NCI-H2227 (cell line): Measurements from ENCODE around the gene TNFAIP2.

ENCODE experiments used
- DNase-seq: peaks from one replicate; lab custom pipeline; 2025; ENCODE audit not compliant: unreplicated experiment; lab: John Stamatoyannopoulos, UW

The TNFAIP2 gene

DNA sequence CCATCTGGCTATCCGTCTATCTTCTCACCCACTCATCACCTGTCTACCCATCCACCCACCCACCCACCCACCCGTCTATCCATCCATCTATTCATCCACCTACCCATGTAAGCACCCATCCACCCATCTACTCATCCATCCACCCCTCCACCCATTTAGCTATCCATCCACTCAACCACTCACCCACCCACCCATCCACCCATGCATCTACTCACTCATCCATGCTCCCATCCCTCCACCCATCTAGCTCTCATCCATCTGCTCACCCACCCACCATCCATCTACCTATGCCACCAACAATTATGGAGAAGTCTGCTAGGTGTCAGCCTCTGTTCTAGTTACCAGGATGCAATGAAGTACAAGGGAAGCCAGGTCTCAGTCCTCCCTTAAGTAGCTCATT lies 11.1 kb downstream of the TNFAIP2 start:
- no peak for DNase-seq

DNA sequence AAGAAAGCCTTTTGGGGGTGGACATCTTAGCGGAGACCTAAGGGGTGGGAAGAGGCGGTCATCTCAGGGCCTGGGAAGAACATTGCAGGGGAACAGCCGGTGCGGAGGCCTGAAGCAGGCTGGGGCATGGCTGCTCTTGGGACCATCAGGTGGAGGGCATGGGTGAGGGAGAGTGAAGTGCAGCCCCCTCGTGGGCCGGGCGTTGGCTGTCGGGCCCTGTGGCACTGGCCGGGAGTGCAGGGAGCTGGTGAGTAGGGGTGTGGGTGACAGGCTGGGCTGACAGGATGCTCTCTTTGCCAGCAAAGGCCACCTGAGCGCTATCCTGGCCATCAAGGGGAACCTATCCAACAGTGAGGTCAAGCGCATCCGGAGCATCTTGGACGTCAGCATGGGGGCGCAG lies 11.7 kb downstream of the TNFAIP2 start:
- no peak for DNase-seq

DNA sequence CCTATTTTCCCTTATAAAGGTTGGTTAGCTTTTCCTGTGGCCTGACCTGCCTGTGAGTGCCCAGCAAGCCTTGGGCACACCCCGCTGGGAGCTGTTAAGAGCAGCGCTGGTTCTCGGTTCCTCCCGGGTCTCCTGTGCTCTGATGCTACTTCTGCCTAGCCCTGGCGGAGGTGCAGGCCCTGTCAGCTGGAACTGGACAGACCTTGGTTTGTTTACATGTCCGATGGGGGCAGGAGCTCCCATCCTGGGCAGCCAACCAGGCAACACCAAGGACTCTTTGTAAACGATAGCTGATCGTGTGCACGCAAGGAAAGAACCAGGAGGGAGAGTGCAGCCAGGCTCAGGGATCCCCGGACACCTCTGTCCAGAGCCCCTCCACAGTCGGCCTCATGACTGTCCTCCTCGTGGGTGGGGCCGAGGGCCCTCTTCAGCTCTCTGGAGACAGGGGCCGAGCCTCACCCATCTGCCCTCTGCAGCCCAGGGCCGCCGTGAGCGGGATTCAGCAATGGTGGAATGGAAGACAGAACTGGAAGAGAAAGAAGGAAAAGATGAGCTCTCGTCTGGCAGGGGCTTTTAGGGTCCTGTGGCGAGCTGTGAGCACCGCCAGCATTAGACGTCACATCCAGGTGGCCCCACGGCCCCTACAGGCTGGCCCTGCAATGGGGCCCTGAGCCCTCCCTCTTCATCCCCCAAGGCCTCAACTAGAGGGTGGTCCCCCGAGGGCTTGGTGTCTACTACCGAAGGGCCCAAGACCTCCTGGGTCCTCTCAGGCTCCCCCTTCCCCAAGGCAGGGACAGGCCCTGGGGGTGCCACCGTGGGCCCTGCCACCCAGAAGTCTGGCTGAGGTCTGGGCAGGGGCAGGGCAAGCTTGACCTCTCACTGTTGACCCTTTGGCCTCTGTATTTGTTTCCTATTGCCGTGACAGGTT lies 12.3 kb downstream of the TNFAIP2 start:
- DNase-seq = no peak

DNA sequence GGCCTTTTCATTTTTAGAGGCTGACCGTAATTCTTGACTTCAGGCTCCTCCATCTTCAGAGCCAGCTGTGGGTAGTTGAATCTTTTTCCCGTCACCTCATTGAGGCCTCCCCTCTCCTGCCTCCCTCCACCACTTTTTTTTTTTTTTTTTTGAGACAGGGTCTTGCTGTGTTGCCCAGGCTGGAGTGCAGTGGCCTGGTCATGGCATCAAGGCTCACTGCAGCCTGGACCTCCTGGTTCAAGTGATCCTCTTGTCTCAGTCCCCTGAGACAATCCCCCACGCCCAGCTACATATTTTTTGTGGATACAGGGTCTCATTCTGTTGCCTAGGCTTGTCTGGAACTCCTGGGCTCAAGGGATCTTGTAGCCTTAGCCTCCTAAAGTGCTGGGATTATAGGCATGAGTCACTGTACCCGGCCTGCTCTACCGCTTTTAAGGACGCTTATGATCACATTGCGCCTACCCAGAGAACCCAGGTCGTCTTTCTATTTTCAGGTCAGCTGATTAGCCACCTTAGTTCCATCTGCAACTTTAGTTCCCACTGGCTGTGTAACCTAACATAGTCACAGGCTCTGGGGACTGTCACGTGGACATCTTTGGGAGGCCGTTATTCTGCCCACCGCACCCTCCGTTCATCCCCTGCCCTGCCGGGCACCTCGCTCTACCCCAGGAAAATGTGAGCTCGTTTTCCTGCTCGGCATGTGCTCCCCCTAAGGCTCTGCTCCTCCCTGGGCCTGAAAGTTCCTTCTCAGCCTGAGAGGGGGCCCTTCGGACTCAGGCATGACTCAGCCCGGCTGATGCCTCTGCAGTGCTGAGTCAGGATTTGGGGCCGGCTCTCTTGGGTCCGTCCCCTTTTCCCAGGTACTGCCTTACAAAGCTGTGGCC lies 13.4 kb downstream of the TNFAIP2 start:
- DNase-seq = no peak

DNA sequence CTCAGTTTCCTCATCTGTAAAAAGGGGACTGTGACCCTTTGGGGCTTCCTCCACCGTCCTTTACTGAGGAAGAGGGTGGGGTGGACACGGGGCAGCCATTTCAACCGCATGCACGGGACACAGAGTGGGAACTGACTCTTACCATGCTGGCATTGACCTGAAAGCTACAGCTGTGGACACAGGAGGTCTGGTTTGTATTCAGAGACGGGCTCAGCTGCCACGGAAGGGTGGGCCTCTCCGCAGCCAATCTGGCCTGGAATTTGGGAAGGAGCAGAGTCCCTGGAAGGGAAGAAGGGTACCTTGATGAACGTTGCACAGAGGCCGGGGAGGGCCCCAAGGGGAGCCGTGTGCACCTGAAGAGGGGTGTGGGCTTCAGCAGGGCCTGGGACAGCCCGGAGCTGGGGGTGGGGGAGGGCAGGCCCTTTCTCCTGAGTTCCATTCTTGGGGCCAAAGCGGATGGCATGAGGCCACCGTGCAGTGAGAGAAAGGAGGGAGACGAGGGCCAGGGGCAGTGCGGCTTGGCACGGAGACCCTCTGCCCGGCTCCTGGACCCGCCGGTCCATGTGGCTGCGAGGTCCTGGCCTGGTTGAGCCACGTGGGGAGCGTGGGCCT lies 14.5 kb downstream of the TNFAIP2 start:
- DNase-seq = no peak

DNA sequence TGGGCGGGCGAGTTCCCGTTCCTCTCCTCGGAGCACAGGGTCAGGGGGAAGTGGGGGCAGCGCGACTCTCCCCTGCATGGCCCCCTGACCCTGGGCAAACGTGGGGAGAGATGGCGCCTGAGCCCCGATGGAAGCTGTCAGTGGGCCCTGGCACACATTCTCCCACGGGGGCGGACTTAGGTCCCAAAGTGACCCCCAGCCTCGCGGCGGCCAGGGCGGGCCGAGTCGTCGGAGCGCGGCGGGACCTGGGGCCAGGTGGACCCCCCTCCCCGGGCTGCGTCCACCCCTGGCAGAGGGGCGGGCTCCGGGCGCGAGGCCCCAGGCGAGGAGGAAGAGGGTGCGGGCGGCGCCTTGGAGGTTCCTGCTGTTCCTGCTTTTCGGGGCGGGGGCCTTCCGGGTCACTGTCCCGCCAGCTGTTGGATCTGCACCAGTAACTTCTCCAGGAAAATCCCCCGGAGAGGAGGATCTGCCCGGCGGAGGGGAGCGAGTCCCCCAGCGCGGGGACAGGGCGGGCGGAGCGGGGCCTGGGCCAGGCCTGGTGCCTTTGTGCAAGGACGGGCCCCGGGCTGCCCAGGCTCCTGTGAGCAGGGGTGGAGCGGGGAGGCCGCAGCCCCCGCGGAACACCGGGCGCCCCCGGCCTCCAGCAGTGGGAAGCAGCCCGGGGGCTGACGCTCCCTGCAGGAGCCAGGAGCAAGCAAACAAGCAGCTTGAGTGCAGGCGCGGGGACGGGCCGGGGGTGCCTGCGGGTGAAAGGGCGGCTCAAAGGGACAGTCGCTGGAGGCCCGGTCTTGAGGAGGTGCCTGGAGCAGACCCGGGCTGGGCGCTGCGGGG lies 15.3 kb downstream of the TNFAIP2 start:
- DNase-seq = no peak

DNA sequence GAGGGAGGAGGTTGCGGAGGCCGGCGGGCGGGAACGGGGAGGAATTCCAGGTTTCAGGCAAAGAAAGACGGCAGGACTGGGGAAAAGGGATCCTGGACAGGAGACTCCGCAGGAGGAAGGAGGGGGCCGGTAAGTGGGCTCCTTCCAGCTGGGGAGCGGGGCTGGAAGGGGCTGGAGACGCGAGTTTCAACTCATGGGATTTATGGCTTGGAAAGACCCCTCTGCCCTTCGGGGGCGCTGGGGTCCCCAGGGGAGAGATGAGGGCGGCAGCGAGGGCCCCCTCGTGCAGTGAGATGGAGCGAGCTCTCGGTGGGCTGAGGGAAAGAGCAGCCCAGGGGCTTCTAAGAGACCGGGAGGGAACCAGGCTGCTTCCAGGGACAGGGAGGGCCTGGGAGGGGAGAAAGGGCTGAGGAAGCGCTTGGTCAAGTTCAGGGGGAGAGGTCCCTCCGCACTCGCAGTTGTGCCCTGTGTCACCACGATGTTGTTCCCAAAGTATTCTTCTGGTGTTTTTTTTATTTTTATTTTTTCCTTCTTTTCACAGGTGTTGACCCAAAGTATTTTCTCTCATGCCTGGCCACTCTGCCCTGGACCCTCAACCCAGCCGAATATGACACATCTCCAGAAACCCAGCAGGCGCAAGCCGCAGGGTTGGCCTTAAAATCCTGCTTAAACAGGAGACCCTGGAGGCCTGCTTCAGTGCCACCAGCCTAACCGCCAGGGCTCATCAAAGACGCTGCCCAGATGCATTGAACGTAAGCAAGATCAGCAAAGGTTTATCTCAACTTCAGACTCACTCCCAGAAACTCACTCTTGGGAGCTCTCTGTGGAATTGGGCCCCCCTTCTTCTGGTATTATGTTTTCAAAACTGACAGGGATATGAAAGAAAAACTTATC lies 16.1 kb downstream of the TNFAIP2 start:
- DNase-seq = no peak

DNA sequence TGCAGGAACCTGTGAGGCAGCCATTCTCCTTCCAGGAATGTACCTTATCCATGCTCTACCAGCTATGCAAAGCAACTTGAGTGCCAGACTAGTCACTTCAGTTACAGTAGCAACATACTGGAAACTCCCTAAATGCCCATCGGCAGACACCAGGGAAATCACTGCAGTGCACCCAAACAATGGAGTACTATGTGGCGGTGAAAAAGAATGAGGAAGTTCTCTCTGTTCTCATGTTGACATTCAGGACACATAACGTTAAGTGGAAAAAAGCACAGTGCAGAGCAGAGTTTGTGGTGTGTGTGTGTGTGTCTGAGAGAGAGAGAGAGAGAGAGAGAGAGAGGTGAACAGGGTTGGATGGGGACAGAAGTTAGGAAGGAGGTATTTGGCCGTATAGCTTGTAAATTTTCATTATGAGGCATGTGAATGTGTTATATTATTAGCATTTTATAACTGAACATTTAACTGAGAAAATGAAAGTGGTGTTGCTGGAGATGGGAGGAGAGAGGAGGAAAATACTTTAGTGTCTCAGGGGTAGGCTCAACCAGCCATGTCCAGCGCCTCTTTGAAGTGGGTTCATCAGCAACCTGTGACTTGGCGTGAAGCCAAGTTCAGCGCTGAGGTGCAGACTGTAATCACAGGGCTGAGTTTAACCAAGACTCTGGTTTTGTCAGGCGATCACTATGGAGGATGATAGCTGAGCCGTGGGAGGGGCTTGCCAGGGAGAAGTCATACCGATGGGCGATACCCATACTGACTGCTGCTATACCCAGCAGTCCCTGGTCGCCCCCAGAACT lies 17.3 kb downstream of the TNFAIP2 start:
- peak; percentile 81 for DNase-seq

DNA sequence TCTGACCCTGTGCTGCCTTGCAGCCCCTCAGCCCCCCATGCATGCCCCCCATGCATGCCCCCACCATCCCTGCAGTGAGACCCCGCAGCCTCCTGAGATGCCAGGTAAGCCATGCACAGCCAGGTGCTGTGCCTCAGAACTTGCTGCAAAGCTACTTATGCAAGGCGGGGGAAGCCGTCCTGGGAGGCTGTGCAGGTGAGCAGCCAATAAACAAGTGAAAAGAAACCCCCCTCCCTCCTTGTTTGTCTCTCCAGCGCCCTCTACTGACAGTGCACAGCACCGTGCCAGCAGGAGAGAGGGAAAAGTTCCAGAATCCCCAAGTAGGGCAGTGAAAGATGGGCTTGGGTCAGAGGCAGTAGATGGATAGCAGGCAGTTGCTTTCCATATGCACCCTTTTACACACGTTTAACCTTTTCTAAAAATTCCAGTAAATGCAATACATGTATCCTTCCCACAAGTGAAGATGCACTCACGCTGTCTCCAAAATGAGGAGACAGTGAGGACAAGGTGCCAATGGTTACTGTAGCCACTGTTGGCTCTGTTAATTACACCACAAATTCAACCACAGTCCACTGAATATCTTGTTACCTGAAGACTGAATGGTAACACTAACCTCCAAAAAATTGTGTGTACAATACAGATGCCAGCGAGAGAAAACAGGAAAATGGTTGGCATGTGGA lies 18.0 kb downstream of the TNFAIP2 start:
- DNase-seq = peak; percentile 53

DNA sequence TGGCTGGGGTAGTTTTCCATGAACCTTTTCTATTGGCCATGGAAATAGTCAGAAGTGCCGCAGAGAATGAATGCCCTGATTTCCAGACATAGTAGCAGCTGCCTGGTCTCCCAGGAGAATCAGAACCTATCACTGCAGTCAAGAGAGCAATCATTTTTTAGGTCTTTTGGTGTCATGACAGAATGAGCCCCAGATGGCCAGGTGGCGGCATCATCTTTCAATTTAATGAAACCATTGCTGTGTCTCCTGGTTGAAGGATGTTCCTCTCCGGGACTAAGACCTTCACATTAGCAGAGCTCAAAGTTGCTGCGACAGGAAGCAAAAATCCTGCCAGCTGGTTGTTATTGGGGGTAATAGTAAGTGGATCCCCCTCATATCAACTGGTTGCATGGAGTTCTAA lies 18.8 kb downstream of the TNFAIP2 start:
- no peak for DNase-seq

DNA sequence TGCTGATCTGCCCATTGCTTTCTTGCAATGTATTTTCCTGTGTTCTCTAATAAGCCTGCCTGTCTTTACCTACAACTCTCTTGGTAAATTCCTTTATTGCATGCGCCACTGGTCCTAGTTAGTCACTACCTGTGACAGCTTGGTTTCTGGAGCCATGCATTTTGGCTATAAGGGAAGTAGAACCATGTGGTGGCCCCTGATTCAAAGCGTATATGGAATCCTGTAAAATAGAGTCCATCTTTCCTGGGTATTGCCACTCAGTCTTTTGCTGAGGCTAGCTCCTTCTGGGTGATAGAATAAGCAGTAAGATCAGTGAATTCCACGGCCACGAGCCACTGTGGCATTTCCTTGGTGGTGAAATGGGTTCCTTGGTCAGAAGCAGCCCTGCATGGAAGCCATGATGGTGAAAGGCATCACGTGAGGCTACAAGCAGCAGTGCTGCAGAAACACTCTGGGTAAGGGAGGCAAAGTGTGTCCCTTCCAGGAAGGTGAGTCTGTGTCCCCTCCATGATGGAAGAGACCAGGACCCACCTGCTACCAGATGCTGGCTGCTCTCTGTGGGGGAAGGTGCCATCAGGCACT lies 19.6 kb downstream of the TNFAIP2 start:
- DNase-seq = no peak

DNA sequence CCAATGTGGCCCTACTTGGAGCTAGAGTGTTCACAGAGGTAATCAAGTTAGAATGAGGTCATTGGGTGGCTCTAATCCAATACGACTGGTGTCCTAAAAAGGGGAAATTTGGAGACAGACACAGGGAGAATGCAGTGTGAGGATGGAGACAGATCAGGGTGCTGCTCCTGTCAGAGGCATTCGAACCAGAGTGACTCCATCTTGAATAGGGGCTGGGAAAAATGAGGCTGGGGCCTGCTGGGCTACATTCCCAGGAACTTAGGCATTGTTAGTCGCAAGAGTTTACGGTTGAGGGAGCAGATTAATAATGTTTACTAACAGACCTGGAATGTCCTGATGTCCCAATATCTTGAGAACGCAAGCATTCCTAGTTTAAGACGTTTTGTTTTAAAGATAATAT lies 20.2 kb downstream of the TNFAIP2 start:
- no peak for DNase-seq

DNA sequence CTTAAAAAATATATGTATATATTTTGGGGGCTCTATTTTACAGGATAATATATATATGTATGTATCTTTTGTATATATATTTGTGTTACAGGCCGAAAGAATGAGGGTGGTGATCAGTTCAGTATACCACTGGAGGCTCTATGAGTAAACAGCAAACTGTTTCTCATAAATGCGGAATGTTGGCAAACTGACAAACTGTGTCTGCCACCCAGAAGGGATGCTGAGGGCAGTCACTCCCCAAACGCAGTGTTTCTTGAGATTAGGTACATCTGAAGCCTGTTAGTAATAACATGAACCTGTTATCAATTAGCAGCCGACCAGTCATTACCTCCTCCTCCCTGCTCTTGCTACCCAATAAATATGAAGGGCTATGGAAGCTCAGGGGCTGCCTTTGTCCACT lies 20.8 kb downstream of the TNFAIP2 start:
- DNase-seq = no peak

DNA sequence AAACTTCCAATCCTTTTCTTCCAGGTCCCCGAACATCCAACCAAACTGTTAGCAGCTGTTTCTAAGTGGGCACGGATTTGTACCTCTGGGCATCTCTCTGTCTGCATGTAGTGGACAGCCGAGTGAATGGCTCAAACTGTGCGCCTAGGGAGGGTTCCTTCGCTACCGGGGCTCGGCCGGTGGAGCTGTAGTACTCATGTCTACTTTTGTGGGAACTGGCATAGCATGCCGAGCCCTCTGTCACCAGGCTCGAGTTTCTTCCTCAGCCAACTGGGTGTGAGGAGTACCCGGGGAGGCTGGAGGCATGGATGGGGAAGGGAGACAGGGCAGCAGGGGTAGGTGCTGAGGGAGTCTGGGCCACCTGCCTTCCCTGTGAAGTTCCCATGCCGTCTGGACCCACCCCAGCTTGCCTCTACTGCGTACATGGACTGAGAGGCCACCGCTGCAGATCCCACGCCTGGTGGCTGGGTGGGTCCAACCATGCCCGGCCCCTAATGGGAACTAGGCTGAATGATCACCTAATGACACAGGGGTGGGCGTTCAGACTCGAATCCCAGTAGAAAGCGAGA lies 23.0 kb downstream of the TNFAIP2 start:
- no peak for DNase-seq

DNA sequence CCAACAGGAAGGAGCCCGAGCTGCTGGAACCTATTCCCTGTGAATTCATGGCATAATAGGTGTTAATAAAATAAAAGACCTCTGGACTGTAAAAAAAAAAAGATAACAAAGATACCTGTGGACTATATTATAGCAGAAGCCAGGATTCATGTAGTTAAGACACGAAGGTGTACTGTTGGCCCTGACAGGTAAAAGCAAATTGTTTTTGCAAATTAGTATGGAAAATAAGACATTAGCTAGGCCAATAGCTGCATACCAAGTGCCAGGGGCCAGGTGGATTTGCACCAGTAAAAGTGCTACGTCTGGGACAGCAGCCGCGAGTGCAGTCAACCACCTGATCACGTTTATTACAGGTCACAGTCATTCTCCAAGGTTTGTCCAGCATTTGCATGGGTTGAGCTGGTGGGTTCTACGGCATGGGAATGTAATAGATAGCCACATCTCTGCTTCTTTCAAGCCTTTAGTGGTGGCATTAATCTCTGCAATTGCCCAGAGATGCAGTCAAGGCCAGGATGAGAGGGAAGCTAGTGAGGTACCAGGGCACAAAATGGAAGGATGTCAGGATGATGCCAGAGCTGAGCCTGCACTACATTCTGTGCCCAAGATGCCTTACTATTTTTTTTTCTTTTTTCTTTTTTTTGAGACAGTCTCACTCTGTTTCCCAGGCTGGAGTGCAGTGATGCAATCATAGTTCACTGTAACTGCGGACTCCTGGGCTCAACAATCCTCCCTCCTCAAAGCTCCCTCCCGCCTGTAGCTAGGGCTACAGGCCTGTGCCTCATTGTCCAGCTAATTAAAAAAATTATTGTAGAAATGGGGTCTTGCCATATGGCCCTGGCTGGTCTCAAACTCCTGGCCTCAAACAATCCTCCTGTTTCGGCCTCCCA lies 26.3 kb downstream of the TNFAIP2 start:
- no peak for DNase-seq

DNA sequence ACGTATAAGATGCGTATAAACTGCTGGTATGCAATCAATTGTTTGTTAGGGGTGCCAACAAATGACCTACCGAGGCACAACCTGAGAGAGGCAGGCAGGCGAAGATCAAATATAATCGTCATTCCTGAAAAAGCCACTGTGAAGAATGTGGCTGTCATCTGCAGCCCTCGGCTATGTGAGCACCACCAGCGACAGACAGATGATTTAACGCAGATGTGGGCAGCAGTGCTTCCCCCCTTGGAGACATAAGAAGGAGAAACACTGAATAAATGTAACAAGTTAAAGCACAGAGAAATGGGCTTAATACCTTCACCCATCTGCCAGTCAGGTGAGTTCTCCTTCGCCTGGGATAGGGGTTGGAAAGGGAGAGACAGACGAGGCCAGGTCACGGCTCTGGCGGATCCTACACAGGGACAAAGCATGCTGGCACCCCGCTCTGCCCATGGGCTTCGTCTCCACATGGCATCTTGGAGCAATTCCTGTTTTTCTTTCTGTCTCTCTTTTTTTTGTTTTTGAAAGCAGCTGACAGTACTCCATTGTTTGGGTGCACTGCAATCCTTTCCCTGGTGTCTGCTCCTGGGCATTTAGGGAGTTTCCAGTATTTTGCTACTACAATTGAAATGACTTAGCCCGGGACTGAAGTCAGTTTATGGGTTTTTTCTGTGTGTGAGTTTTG lies 28.1 kb downstream of the TNFAIP2 start:
- no peak for DNase-seq
